ENCODE measurements around the gene P3R3URF. TPM values are rescaled to one million over a fixed set of nuclear protein-coding genes. Genes with fewer than 3 reads are reported as not detected.
"Not testable (repeated sequence)": the region's sequence is repeated elsewhere in the genome, so short reads cannot be mapped to it uniquely, and the experiment has no call there.

The P3R3URF gene
- total RNA-seq = not detected

DNA sequence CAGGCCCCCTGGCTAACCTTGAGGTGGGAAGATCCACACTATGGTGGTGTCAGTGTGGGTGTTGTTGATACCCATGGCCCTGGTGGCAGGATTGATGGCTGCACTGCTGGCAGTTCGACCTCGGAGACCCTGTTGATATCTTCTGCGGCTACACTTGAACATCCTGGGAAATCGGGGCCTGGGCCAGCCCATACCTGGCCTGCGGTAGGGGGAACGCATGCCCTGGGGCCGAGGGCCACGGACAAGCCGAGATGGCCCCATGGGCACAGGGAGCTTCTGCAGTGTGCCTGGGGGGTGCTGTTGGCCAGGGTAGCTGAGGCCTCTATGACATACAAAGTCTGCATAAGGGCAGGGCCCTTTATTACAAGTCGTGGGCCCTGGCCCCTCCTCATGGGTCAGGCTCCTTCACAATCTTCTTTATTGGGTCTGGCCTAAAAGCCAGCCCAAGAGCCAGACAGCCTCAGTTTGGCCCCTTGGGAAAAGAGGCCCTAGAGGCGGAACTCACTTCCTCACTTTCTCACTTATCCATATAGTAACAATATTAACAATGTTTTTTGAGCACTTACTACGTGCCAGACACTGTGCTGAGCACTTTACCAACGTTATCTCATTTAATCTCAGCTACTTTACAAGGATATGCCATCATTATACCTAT lies at the start of gene P3R3URF:
Gene P3R3URF (minus strand): TSS at position 278 of the 655 bp plus-strand sequence. CDS start 17 bp downstream, at position 261.
- in situ Hi-C loops (cut with MboI; ENCODE audit: low pct_ligation_motif_present in 1 of 4, low pct_unique_long_range_greater_than_20kb in 1 of 4, low sequenced_read_pairs in 3 of 4) (loop anchor here in 3 of 4 donors (5.0 kb wide), 1 partner anchor 139 kb away; no protein-coding TSS in a partner anchor), intact Hi-C loops (cut with DNase I; ENCODE audit: low total_unique reads) (no loop called here)
- Histone ChIP-seq H3K9me3 (no peaks in the 10 kb centered on the region), H3K4me1 (peaks cover 10 to 35% (median 20%) of the 10 kb centered on the region in 4 donors), H3K27ac (peak within 1 kb of the TSS in 2 of 4 donors; percentile 26 to 32), H3K36me3 (no peaks in the 10 kb centered on the region), H3K27me3 (no peaks in the 10 kb centered on the region), H3K4me3 (no peak within 1 kb of the TSS)
- DNase-seq = no peak
- TF ChIP-seq CTCF (IDR thresholded peaks at IDR 0.05) = no peak
- no peak for TF ChIP-seq EP300 (IDR thresholded peaks at IDR 0.05; ENCODE audit: low read depth)
- no peak for TF ChIP-seq POLR2AphosphoS5 (IDR thresholded peaks at IDR 0.05)
- TF ChIP-seq POLR2A (IDR thresholded peaks at IDR 0.05) = no peak
- 70 to 82% methylated on average over 2 to 12 of the region's 13 CpGs for WGBS, 2 donors (ENCODE audit: low coverage in 1 of 2)

- intact Hi-C loops (cut with DNase I; ENCODE audit: low total_unique reads) (no loop called here), in situ Hi-C loops (cut with MboI; ENCODE audit: low pct_ligation_motif_present in 1 of 4, low pct_unique_long_range_greater_than_20kb in 1 of 4, low sequenced_read_pairs in 3 of 4) (no loop called here)
- Histone ChIP-seq H3K4me1 (peaks cover 0 to 8% (median 3%) of the 10 kb centered on the region in 4 donors), H3K36me3 (no peaks in the 10 kb centered on the region), H3K27ac (no peak overlapping the region), H3K4me3 (no peak overlapping the region), H3K27me3 (no peaks in the 10 kb centered on the region), H3K9me3 (no peaks in the 10 kb centered on the region)
- no peak for DNase-seq
- 87% methylated on average over 4 of the region's 4 CpGs; no CpG with 5 or more reads in 1 of the 2 donors for WGBS, 2 donors (ENCODE audit: low coverage in 1 of 2)
- TF ChIP-seq POLR2A (IDR thresholded peaks at IDR 0.05) = no peak
- no peak for TF ChIP-seq EP300 (IDR thresholded peaks at IDR 0.05; ENCODE audit: low read depth)
- TF ChIP-seq POLR2AphosphoS5 (IDR thresholded peaks at IDR 0.05) = no peak
Measured at GRCh38 chr1:46224966-46225365, 48.7 kb upstream of the P3R3URF start.

DNA sequence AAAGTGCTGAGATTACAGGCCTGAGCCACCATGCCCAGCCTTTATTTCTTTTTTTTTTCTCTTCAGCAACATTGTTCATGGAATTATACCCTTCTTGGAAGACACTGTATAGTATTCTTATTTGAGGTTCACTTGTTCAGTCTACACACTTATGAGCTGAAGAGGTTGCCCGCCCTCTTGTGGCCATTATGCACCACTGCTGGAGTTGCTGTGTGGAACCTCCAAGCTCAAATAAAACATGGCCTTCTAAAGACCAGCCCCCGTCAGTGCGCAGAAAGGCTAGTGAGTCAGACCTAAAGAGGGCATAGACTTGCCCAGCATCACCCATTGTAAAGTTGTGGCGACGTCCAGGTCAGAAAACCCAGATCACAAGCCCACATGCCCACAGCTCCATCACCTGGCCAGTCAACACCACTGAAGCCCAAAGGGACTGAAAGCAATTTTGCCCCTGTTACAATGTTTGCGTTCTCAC lies 47.2 kb upstream of the P3R3URF start:
- Histone ChIP-seq H3K36me3 (no peaks in the 10 kb centered on the region), H3K27ac (no peak overlapping the region), H3K4me3 (no peak overlapping the region), H3K9me3 (no peaks in the 10 kb centered on the region), H3K27me3 (no peaks in the 10 kb centered on the region), H3K4me1 (peaks cover 0 to 8% (median 3%) of the 10 kb centered on the region in 4 donors)
- peak; percentile 78 for DNase-seq
- in situ Hi-C loops (cut with MboI; ENCODE audit: low pct_ligation_motif_present in 1 of 4, low pct_unique_long_range_greater_than_20kb in 1 of 4, low sequenced_read_pairs in 3 of 4) = no loop called here
- WGBS, 2 donors (ENCODE audit: low coverage in 1 of 2) = 8 to 19% methylated on average over 2 to 6 of the region's 6 CpGs
- no peak for TF ChIP-seq POLR2A (IDR thresholded peaks at IDR 0.05)
- peak; percentile 88 to 93 (median 91) for TF ChIP-seq CTCF (IDR thresholded peaks at IDR 0.05)
- intact Hi-C loops (cut with DNase I; ENCODE audit: low total_unique reads) = no loop called here

GRCh38 chr1:46223055-46223454 lies 46.8 kb upstream of the P3R3URF start:
- H3K4me3 ChIP-seq; intact Hi-C loops (cut with DNase I; ENCODE audit: low total_unique reads); H3K36me3 ChIP-seq; H3K4me1 ChIP-seq; H3K27me3 ChIP-seq; H3K9me3 ChIP-seq; H3K27ac ChIP-seq; in situ Hi-C loops (cut with MboI; ENCODE audit: low pct_ligation_motif_present in 1 of 4, low pct_unique_long_range_greater_than_20kb in 1 of 4, low sequenced_read_pairs in 3 of 4); DNase-seq: not testable (repeated sequence)
- WGBS, 2 donors (ENCODE audit: low coverage in 1 of 2) = 68 to 72% methylated on average over 7 to 11 of the region's 11 CpGs

GRCh38 chr1:46221749-46222148 lies 45.5 kb upstream of the P3R3URF start:
- Histone ChIP-seq H3K36me3 (no peaks in the 10 kb centered on the region), H3K27me3 (no peaks in the 10 kb centered on the region), H3K9me3 (no peaks in the 10 kb centered on the region), H3K4me1 (peaks cover 0 to 8% (median 3%) of the 10 kb centered on the region in 4 donors), H3K27ac (no peak overlapping the region), H3K4me3 (no peak overlapping the region)
- no peak for TF ChIP-seq POLR2A (IDR thresholded peaks at IDR 0.05)
- TF ChIP-seq EP300 (IDR thresholded peaks at IDR 0.05; ENCODE audit: low read depth) = no peak
- no peak for TF ChIP-seq CTCF (IDR thresholded peaks at IDR 0.05)
- no peak for TF ChIP-seq POLR2AphosphoS5 (IDR thresholded peaks at IDR 0.05)
- in situ Hi-C loops (cut with MboI; ENCODE audit: low pct_ligation_motif_present in 1 of 4, low pct_unique_long_range_greater_than_20kb in 1 of 4, low sequenced_read_pairs in 3 of 4) (no loop called here), intact Hi-C loops (cut with DNase I; ENCODE audit: low total_unique reads) (no loop called here)
- WGBS, 2 donors (ENCODE audit: low coverage in 1 of 2) = 46% methylated on average over 4 of the region's 4 CpGs; no CpG with 5 or more reads in 1 of the 2 donors
- DNase-seq = peak; percentile 15

Measured in transverse colon (tissue), 4 donors.